Measurements from ENCODE around the gene ITGB6. TPM values are rescaled to one million over a fixed set of nuclear protein-coding genes. Genes with fewer than 3 reads are reported as not detected.

The ITGB6 gene
- total and polyA plus RNA-seq, 2 of the 4 experiments (the other 2 are of a cell fraction): under 0.01 TPM; not detected in 1

- Histone ChIP-seq H3K36me3 (ENCODE audit: control insufficient read depth, insufficient read depth, low read length) (no peaks in the 10 kb centered on the region), H2BK120ac (ENCODE audit: low read depth, low read length) (peak overlapping the region; percentile 23; the same call in 1 of the 2 replicates), H2BK20ac (ENCODE audit: low read depth, low read length) (0 out of 2 replicates have a peak overlapping the region, but pooled peaks have one; percentile 2), H3K4me3 (ENCODE audit: insufficient read depth, low read depth, low read length) (no peak overlapping the region), H2BK5ac (ENCODE audit: low read depth, low read length, poor library complexity, severe bottlenecking) (no peak overlapping the region), H3K23ac (ENCODE audit: low read depth, low read length) (no peak overlapping the region), H3K14ac (replicated peaks; ENCODE audit: low read depth, low read length) (peak overlapping the region; percentile 6), H3K18ac (ENCODE audit: low read depth, low read length) (peak overlapping the region; percentile 2), H3K4ac (ENCODE audit: low read depth, low read length) (peak overlapping the region; percentile 20; the same call in 1 of the 2 replicates), H3K9ac (ENCODE audit: low read depth, low read length) (no peak overlapping the region), H3K79me1 (ENCODE audit: low read depth in 1 of 2, low read length in 2 of 2) (no peaks in the 10 kb centered on the region), H3K9me1 (ENCODE audit: insufficient read depth, low read length) (peaks cover 29% of the 10 kb centered on the region), H2BK15ac (ENCODE audit: low read depth, low read length) (peak overlapping the region; percentile 90), H2AK9ac (replicated peaks; ENCODE audit: low read depth, low read length, poor library complexity) (no peak overlapping the region), H4K91ac (ENCODE audit: insufficient read depth, low read depth, low read length) (0 out of 2 replicates have a peak overlapping the region, but pooled peaks have one; percentile 1), H3K4me2 (ENCODE audit: low read depth, low read length) (no peak overlapping the region), H3K27me3 (ENCODE audit: control insufficient read depth, insufficient read depth, low read length) (no peaks in the 10 kb centered on the region), H3K56ac (ENCODE audit: extremely low read depth, insufficient read depth, low read length) (no peak overlapping the region), H2AK5ac (ENCODE audit: low read depth, low read length) (peak overlapping the region; percentile 21; the same call in 1 of the 2 replicates), H4K20me1 (ENCODE audit: insufficient read depth, low read length) (no peaks in the 10 kb centered on the region), H4K8ac (ENCODE audit: low read depth in 2 of 2, low read length in 2 of 2) (peak overlapping the region; percentile 29 to 82; a peak in 2 of 4 replicates), H4K5ac (ENCODE audit: low read depth, low read length) (peak overlapping the region; percentile 1; the same call in 1 of the 2 replicates), H3K4me1 (ENCODE audit: control insufficient read depth, insufficient read depth, low read length) (peaks cover 29% of the 10 kb centered on the region), H2AFZ (replicated peaks; ENCODE audit: low read length, poor library complexity) (no peak overlapping the region), H3K9me3 (ENCODE audit: control insufficient read depth, insufficient read depth, low read length) (no peaks in the 10 kb centered on the region), H3K27ac (ENCODE audit: insufficient read depth, low read length) (no peak overlapping the region)
- WGBS, 2 experiments (ENCODE audit: extremely low coverage in 2 of 2, insufficient read length in 1 of 2): no CpG with 5 or more reads among the region's 4 CpGs
- in situ Hi-C loops (cut with MboI; ENCODE audit: low sequenced_read_pairs) (no loop called here), intact Hi-C loops (cut with micrococcal nuclease) (no loop called here), dilution Hi-C loops (cut with HindIII; ENCODE audit: low sequenced_read_pairs, unreplicated experiment) (no loop called here)
- ATAC-seq (ENCODE audit: low read depth): no peak
- no TSS peak for BruUV-seq (replicated peaks)
- no peak for TF ChIP-seq RFX5 (IDR thresholded peaks at IDR 0.05; ENCODE audit: low read depth, low read length)
- TF ChIP-seq, protein P1, sequence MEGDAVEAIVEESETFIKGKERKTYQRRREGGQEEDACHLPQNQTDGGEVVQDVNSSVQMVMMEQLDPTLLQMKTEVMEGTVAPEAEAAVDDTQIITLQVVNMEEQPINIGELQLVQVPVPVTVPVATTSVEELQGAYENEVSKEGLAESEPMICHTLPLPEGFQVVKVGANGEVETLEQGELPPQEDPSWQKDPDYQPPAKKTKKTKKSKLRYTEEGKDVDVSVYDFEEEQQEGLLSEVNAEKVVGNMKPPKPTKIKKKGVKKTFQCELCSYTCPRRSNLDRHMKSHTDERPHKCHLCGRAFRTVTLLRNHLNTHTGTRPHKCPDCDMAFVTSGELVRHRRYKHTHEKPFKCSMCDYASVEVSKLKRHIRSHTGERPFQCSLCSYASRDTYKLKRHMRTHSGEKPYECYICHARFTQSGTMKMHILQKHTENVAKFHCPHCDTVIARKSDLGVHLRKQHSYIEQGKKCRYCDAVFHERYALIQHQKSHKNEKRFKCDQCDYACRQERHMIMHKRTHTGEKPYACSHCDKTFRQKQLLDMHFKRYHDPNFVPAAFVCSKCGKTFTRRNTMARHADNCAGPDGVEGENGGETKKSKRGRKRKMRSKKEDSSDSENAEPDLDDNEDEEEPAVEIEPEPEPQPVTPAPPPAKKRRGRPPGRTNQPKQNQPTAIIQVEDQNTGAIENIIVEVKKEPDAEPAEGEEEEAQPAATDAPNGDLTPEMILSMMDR (conservative IDR thresholded peaks at IDR 0.05; ENCODE audit: low read depth, low read length): no peak
- CTCF ChIA-PET: no interaction called here
- POLR2A ChIA-PET (ENCODE audit: unreplicated experiment): no interaction called here
- no peak for DNase-seq
Observed at GRCh38 chr2:160220545-160221009, 20.5 kb upstream of the ITGB6 start.
